ENCODE data around the gene NDUFAF8.

NDUFAF8 gene, protein sequence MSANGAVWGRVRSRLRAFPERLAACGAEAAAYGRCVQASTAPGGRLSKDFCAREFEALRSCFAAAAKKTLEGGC
- 4.9 to 17.6 (median 11.7) reads per million in 17 experiments for total RNA-seq

DNA sequence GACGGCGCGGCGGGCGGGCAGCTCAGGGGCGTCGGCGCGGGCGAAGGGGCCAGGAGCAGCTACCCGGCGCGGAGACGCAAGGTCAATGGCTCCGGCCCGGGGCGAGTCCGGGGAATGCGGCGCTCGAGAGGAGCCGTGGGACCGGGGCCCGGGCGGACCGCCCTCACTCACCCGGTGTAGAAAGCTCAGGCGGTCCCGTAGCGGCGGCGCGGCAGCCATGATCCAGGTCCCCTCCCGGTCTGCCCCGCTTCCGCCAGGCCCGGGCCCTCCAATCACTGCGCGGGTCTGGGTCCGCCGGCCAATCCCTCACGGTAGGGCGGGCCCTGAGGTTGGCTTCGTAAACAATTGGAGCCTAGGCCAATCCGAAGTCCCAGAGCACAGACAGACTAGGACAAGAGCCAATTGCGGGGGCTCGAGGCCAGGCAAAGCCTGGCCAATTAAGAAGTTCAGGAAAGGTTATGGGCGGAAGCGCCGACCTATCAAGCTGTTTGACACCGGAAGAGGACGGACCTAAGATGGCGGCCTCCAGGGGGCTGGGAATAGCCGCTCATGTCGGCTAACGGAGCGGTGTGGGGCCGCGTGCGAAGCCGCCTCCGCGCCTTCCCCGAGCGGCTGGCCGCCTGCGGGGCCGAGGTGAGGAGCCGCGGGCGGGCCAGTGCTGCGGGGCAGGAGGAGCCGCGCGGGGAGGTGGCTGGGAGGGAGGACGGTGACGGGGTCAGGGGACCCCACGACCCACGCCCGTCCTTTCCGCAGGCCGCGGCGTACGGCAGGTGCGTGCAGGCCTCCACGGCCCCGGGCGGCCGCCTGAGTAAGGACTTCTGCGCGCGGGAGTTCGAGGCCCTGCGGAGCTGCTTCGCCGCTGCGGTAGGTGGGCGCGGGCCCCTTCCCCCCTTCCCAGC lies at the start of gene NDUFAF8, which contains the start of gene TEPSIN:
Gene NDUFAF8 (plus strand): TSS at position 504 of the 899 bp plus-strand sequence. CDS start 46 bp downstream, at position 550.
Gene TEPSIN (minus strand): TSS at position 241 of the 899 bp plus-strand sequence. CDS start 22 bp downstream, at position 219.
- peak; percentile 98 to 100 (median 99) for DNase-seq

DNA sequence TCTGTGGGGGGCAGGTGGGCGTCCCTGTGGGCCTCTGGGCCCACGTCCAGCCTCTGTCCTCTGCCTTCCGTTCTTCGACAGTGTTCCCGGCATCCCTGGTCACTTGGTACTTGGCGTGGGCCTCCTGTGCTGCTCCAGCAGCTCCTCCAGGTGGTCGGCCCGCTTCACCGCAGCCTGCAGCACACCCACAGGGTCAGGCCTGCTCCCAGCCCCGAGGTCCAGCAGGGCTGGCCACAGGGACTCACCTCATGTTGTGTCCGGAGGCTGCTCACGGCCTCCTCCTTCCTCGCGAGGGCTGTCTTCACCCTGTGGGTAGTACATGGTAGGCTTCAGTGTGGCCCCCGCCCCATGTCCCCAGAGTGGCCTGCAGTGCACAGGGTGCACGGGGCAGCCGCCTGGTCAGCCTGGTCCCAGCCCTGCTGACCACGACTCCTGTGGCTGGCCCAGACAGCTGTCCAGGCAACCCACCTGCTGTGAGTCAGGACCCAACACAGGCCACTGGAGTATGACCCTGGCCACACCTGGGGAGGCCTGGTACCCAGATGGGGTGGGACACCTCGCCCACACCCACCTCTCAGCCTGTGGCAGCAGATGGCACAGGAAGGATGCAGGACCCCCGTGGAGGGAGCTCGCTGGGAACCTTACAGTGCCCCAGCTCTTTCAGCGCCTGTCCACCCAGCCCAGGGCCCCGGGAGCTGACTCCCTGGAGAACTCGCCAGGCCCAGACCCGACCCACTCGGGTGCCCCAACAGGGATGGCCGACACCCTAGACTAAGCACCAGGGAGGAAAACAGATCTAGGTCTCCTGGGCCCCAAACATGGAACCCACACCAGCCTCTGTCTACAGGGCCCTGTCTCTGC lies 49.2 kb upstream of the NDUFAF8 start:
- DNase-seq: peak in 3 of 4 experiments; percentile 25 to 50 (median 27)

DNA sequence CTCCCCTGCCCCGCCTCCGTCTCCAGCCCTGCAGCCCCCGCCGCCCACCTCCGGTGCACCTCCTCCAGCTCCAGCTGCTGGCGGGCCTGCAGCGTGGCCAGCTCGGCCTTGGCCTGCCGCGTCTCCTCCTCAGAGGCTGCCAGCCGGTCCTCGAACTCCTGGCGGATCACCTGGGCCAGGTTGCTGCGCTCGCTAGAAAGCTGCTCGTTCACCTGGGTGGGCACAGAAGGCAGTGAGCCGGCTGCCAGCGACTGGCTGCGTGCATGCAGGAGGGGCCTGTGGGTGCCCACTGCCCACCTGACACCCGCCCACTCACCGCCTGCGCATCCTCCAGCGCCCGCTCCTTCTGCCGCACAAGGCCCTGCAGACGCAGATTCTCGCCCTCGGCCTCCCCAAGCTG lies 48.5 kb upstream of the NDUFAF8 start:
- no peak for DNase-seq

DNA sequence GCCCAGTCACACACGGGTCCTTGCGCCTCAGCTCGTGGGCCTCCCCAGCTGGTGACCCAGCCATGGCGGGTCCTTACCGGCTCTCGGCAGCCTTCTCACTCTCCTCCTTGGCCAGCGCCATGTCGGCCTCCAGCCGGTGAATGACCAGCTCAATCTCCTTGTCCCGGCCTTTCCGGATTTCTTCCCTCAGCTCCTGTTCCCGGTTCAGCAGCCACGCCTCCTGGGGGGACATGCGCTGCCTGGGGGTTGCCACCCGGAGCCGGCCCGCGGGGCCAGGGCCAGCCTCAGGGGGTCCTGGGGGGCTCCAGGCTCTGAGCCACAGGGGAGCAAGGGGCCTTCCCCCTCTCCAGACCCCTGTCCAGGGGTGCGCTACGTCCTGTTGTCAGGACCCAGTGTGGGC lies 48.0 kb upstream of the NDUFAF8 start:
- DNase-seq: no peak

DNA sequence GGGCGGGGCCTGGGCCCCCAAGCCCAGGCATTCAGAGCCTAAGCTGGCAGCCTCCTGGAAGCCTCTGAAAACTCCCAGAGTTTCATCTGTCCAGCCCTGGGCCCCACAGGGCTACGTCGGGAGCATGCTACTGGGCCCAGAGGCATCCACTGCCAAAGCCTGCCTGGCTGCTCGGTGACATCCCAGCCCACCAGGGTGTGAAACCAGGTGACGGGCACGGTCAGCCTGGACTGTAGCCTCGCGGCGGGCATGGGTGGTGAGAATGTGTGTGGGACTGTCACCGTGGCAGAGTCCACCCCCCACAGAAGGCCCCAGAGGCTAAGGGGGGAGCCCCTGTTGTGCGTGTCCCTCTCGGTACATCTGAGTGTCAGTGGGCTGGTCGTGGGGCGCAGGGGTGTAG lies 47.5 kb upstream of the NDUFAF8 start:
- no peak for DNase-seq

DNA sequence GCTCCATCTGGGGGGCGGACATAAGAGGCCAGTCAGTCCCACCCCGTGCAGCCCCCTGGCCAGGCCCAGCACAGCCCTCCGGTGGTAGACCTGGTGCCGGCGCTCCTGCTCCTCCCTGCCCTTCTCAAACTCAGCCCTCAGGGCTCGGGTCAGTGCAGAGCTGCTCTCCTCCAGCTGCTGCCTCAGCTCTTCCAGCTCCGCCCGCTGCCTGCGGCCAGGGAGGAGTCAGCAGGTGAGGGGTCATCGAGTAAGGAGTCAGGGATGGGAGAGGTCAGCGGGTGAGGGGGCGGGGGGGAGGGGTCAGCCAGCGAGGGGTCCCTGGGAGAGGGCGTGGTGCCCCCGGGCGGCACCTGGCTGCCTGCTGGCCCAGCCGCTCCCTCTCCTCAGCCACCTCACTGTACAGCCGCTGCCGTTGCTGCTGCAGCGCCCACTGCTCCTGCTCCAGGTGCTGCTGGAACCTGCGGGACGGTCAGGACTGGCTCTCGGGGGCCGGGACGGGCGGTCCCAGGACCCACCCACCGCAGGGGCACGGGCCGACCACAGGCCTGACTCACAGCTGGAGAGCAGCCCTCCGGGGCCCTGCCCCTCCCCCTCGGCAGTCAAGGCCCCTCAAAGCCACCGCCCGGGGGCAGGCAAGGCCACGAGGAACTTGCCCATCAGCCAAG lies 46.6 kb upstream of the NDUFAF8 start:
- no peak for DNase-seq

DNA sequence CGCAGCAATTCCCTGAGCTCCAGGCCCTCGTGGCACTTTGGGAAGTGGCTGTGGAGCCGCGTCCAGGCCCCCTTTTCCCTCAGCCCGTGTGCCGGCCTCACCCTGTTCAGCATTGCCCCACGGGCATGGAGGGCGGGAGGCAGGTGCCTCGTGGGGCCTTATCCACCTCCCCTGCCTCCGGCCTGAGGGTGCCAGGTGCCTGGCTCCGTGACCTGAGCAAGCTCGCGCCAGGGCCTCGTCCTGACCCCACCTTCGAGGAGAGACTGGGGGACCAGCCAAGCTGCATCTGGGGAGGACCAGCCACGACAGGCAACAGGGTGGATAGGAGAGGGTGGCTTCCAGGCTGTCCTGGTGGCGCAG lies 46.1 kb upstream of the NDUFAF8 start:
- DNase-seq: no peak

DNA sequence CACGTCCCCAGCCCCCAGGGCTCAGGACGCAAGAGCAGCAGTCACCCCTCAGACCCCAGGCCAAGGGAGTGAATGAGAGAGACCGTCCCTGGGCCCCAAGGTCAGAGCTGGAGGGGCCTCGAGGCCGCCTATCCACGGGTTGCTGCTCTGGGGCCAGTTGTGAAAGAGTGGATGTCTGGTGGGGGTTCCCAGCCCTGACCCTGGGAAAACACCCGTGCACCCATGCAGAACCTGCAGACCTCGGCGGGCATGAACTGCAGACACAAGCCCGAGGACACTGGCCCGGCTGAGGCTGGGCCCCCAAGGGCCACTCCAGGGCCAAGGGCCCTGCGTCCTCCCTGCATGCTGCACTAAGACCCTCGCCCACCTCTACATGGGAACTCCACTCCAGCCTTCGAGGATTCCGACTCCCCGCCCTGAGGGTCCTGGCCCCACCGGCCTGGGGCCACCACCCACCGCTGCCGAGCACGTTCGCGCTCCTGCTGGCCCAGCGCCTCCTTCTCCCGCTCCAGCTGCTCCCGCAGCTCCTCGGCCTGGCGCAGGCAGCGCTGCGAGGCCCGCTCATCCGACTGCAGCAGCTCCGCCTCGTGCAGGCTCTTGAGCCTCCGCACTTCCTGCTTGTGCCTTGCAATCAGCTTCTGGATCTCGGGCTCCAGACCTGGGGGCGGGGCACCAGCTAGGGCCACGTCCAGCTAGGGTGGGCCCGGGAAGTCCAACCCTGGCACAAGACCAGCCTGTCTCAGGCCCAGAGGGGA lies 45.5 kb upstream of the NDUFAF8 start:
- no peak for DNase-seq

DNA sequence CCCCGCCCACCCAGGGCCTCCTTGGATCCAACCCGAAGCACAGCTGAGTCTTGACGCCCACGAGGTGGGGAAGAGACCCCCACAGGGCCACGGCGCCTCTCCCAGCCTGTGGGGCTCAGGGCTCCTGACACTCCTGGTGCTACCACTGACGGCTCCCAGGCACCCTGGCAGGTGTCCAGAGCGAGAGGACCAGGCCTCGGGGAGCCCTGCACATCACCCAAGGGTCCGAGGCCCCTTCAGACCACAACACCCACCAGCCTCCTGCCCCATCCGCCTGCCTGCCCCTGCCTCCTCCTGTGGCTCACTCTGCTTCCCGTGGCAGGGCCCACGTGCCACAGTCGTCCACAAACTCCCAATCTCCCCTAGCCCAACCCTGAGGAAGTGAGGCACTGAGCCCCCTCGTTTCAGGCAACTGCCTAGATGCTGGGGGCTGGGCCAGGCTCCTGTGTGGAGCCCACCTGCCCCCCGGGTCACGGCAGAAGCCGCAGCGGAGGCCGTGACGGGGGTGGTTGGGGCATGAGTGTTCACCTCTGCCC lies 44.8 kb upstream of the NDUFAF8 start:
- DNase-seq: no peak

DNA sequence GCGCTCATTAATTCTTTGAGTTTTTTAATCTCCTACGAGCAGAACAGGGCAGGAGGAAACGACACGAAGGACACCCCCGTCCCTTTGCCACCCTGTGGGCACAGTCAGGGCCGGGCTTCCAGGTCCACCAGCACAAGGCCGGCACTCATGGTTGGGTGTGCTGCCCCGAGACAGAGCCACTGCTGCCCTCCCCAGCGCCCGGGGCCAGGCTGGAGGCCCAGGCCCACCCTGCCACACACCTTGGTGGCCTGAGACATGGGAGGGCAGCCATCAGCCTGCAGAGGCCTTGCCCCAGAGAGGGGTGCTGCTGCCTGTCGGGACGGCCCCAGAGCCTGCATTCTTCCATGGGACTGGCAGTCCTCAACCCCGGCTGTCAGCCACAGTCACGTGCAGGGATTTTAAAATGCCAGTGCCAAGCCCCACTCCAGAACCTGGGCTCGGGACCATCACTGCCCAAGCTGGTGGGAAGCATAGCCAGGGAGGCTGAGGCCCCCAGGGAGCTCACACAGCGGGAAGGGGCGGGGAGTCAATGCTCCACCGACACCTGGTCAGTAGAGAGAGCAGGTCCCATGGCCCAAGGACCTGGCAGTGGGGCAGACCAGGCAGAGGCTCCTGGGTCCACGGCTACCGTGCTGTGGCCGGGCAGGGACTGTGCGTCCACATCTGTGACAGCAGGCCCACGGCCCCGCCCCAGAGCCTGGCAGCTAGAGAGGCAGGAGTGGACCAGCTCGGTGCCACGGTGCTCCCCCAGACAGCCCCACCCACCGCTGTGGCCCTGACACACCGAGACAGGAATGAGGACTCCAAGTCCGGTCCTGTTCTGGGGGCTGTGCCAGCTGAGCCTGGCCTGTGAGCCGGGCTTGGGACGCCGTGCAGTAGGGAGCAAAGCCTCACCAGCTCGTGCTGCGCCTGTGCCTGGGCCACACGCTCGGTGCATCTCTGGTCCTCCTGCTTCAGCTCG lies 43.9 kb upstream of the NDUFAF8 start:
- no peak for DNase-seq

DNA sequence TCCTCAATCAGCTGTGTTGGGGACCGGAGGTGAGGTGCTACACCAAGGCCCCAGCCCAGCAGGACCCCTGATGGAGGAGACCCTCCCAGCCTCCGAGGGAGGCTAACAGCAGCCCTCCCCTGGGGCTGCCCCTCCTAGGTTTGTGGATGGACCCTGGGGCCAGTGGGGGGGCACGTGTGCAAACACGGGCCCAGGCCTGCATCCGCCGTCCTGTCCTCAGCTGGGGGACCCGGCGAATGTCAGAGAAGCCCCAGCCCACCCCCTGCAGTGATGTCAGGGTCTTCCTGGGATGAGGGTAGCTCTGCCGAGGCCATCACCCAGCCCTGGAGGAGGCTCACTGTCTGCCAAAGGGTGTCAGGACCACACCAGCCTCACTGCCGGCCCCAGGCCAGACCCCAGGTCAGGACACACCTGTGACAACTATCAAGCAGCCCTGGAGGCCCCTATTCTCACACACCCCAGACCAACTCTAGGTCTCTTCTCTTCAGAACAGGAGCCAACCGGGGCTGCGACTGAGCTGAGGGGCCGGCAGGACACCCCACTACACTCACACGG lies 43.1 kb upstream of the NDUFAF8 start:
- no peak for DNase-seq

DNA sequence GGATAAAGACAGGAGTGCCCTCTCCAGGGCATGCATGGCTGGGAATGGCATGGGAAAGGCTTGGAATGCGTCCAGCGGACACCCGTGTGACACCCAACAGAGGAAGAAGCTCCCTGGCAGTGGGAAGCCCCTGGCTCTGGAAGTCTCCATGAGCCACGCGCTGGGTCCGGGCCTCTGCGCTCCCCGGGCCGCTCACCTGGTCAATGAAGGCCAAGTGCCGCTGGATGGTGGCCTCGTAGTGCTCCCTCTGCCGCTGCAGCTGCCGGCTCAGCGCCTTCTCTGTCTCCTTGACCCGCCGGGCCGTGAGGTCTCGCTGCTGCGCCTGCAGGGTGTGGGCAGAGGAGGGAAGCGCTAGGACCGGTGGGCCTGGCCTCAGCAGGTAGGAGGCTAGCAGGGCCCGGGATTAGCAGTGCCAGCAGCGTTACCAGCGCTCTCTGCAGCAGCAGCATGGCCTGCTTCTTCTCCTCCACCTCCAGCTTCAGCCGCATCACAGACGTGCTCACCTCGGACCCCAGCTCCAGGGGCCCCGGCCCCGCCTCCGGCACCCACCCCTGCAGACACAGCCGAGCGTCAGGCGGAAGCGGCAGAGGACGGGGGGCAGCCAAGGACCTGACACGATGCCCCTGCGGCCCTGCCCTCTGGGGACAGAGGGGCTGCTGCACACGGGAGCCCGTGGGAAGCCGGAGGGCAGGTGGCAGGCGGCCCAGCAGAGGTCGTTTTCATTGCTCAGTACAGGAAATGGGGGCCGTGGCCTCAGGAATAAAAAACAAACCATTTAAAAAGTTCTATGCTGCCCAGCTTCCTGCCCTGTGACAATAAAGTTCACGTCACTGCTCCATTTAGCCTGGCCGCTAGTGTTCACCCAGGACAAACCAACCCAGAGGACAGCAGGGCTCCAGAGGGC lies 42.4 kb upstream of the NDUFAF8 start:
- DNase-seq: no peak

DNA sequence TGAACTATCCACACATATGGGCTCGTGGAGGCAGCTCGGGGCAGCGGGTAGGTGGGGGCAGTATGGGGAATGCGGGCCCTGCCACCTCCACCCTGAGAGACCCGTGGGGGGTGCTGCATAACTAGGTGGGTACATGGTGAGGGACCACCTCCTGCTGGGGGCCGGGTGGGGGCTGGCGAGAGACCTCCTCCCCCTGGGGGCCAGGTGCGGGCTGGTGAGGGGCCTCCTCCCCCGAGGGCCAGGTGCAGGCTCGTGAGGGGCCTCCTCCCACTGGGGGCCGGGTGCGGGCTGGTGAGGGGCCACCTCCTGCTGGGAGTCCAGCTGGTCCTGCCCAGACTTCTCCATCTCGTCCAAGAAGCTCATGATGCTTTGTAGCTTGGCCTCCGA lies 41.7 kb upstream of the NDUFAF8 start:
- no peak for DNase-seq

DNA sequence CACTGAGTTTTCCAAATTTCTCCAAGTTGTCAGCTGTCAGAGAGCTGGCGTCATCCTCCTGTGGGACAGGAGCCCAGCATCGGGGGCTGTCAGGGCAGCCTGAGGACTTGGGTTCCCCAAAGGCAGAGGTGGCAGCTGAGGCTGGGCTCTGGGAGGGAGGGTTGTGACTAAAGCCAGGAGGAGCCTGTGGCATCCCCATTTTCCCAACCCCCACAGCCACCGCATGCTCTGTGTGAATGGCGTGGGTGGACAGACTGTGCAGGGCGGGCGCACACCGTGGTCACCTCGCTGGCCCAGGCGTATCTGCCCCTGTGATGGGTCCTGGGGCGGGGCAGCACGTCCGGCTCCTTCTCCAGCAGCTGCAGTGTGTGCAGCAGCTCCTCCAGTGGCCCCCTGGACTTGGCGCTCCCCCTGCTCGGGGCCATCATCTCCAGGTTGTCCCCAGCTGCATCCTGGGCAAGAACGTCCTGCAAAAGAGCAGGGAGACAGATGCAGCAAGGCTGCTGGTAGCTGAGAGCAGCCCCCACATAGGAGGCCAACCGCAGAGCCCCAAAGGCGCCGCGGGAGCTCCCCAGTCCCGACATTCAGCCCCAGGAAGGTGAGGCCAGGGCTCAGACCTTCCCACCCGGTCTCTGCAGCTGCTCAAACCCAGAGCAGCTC lies 41.2 kb upstream of the NDUFAF8 start:
- no peak for DNase-seq

DNA sequence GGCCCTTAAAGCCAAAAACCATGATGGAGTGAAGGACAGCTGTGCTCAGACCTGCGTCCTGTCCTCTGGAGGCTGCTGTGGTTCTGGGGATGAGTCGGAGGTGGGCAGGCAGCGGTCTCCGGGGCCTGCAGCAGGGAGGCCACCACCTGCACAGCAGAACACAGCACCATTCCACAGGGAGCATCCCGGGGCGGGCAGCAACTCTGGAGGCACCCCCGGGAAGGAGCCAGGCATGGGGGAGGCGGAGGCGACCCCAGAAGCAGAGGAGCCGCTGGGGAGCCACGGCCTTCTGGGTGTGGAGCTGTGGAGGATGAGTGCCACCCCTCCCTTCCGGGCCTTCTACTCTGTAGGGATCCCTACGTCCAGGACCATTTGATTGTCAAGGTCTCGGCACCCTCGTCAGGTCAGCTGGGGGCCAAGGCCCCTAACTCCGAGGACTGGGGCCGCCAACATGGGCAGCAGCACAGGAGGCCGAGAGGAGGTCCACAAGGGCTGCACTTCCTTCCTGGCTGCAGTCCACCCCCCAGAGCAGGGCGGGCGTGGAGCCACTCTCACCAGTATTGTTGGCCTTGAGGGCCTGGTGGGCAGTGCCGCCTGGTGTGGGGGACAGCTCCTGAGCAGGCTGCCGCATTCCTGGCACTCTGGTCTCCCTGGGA lies 40.2 kb upstream of the NDUFAF8 start:
- DNase-seq: no peak

DNA sequence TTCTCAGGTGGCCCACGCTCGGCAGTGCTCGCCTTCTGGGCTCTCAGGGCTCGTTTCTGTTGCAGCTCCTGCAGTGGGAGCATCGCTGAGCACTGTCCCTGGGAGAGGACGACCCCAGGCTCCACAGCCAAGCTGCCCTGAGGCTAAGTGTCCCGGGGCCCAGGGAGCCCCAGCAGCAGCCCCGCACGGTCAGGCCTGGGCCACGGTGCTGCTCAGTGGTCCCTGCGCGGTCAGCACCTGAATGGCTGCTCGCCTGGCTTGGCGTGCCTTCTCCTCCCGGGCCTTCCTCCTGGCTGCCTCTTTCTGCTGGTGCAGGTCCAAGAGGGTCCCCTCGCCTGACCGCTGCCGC lies 39.7 kb upstream of the NDUFAF8 start:
- DNase-seq: no peak

DNA sequence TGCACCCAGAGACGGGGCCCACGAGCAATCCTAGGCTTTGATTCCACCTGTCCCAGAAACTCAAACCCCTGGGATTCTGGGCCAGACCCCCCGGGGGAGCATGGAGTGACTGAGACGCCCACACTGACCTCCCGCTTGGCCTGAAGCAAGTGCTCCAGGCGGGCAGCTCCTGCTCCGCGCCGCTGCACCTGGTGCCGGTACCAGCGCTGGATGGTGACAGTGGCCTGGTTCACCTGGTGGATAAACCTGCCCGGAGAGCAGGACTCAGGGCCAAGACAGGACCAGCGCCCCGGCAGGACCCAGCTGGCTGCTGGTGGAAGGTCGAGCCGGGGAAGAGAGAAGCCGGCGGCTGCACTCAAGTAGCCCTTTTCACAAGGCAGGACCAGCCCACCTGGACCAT lies 38.9 kb upstream of the NDUFAF8 start:
- DNase-seq: no peak
